Heart left ventricle (tissue), 16 donors: ENCODE data around the gene CPN1. TPM values are rescaled to one million over a fixed set of nuclear protein-coding genes. Genes with fewer than 3 reads are reported as not detected.

Experiments
- ATAC-seq, 4 donors: fragments of 200-7000 bp; cut with Tn5 transposase; one replicate each; pipeline ENCODE4 v1.9.1; 2020 to 2022; ENCODE audit warnings: moderate library complexity in 4 of 4, mild to moderate bottlenecking in 3 of 4, moderate number of reproducible peaks in 1 of 4
- DNase-seq, 5 donors: peaks; one replicate each; pipeline ENCODE4 v3.0.0-alpha.2; 2020
- H3K27ac ChIP-seq, 12 donors: fragments of 200-600 bp; sonication (generic) in 4 of 12; one replicate each; pipeline versions ENCODE4 v1.5.0 to v1.8.0; 2016 to 2022; ENCODE audit warnings: mild to moderate bottlenecking in 2 of 12
- H3K27me3 ChIP-seq, 9 donors: fragments of 200-600 bp; sonication (generic) in 2 of 9; one replicate each; pipeline versions ENCODE4 v1.5.1 to v1.8.0; 2016 to 2022; ENCODE audit warnings: mild to moderate bottlenecking in 3 of 9
- H3K36me3 ChIP-seq, 9 donors: fragments of 200-600 bp; sonication (generic) in 2 of 9; one replicate each; pipeline versions ENCODE4 v1.5.0 to v1.8.0; 2018 to 2022; ENCODE audit warnings: mild to moderate bottlenecking in 2 of 9
- H3K4me1 ChIP-seq, 12 donors: fragments of 200-600 bp; sonication (generic) in 4 of 12; one replicate each; pipeline versions ENCODE4 v1.5.0 to v1.8.0; 2016 to 2022; ENCODE audit warnings: mild to moderate bottlenecking in 3 of 12
- H3K4me3 ChIP-seq, 12 donors: fragments of 200-600 bp; sonication (generic) in 4 of 12; one replicate each; pipeline versions ENCODE4 v1.5.0 to v1.8.0; 2017 to 2022; ENCODE audit warnings: mild to moderate bottlenecking in 9 of 12, moderate library complexity in 4 of 12
- H3K9me3 ChIP-seq, 12 donors: fragments of 200-600 bp; sonication (generic) in 4 of 12; one replicate each; pipeline versions ENCODE4 v1.5.0 to v1.8.0; 2016 to 2022; ENCODE audit warnings: mild to moderate bottlenecking in 1 of 12
- CTCF ChIP-seq, 12 donors: fragments of 200-600 bp; sonication (generic) in 4 of 12; IDR thresholded peaks; one replicate each; pipeline versions ENCODE4 v1.5.0 to v1.8.0; 2018 to 2022; ENCODE audit warnings: antibody characterized with exemption in 12 of 12, mild to moderate bottlenecking in 5 of 12
- POLR2A ChIP-seq, 2 donors: fragments of 450-650 bp; IDR thresholded peaks; one replicate each; pipeline ENCODE4 v1.6.1; 2017; ENCODE audit warnings: antibody characterized with exemption in 2 of 2, mild to moderate bottlenecking in 2 of 2, moderate library complexity in 2 of 2
- WGBS, 4 donors: extraction: QIAGEN DNeasy Blood & Tissue Kit in 2 of 4; methylation state at CpG; one replicate each; pipeline versions ENCODE4 v1.1.5 to v1.1.7; 2013 to 2018; 5-methylcytosine and 5-hydroxymethylcytosine counted together
- intact Hi-C, 10 donors: fragments of 100-400 bp; cut with DNase I; formaldehyde crosslinking; loops; one replicate each; pipeline versions ENCODE4 v1.11.1 to v1.14.2; 2022
- polyA plus RNA-seq, 2 donors: library from polyadenylated mRNA; stranded (reverse); fragments of 200-250 nt; gene quantifications; one replicate each; pipeline ENCODE4 v1.2.3, GENCODE V29; 2013
- total RNA-seq, 9 donors: library from RNA; depleted of rRNA in 2 of 9; stranded (reverse); fragments of >200 nt in 2 of 9; fragmentation: NEBNext Ultra II Directional in 3 of 9; extraction: Animal tissue kit (Norgen Biotek cat#: 25700) in 3 of 9; gene quantifications; one replicate each; pipeline versions ENCODE4 v1.1.0 to v1.2.4, GENCODE V29; 2016 to 2023
- donor health status: ischemic (EF 13 %, LVEDD 7.1; RV severe dilation, severe dysfunction).
- donor health status: healthy with polysubstance abuse.
- donor health status: DM: no; HTN: yes; CAD: no.
- donor health status: DM: no; HTN: no; CAD: no.
- donor health status: ischemic (EF 25% LVEDD 6.9; RV normal size, moderate dysfunction).
- donor health status: ischemic (EF 25% LVEDD 5.7; RV mildly dilated, moderate dysfunction).
- donor health status: healthy.
- donor health status: DM: yes; HTN: yes; CAD: no.
- donor health status: ischemic (EF 35%, LVEDD 5.7; RV mildly dilated, moderate dysfunction).
- donor health status: nonischemic (EF 11% LVEDD 7.7; RV severe dilation, severe dysfunction).
- donor health status: DM: yes; HTN: yes; CAD: no.
- donor health status: PGD.
- donor health status: ischemic (EF 29% LVEDD 5.4; RV normal size, mild dysfunction).
- donor health status: nonischemic (EF 23%, LVEDD 6.1; RV moderate dilation, normal function).

The CPN1 gene
- total and polyA plus RNA-seq, 11 donors: not detected

- Histone ChIP-seq H3K4me3 (no peak overlapping the region), H3K9me3 (no peaks in the 10 kb centered on the region), H3K4me1 (no peaks in the 10 kb centered on the region), H3K27ac (no peak overlapping the region), H3K36me3 (no peaks in the 10 kb centered on the region), H3K27me3 (peaks cover 0 to 7% (median 0%) of the 10 kb centered on the region in 9 donors)
- ATAC-seq: no peak
- intact Hi-C loops: no loop called here
- TF ChIP-seq POLR2A (IDR thresholded peaks at IDR 0.05): no peak
- no peak for TF ChIP-seq CTCF (IDR thresholded peaks at IDR 0.05)
- 60 to 64% (median 62%) methylated on average over 2 of the region's 2 CpGs for WGBS, 4 donors
- DNase-seq: no peak
Observed at GRCh38 chr10:100076750-100077149, 4.9 kb downstream of the CPN1 start.

- intact Hi-C loops: no loop called here
- peaks cover 0 to 7% (median 0%) of the 10 kb centered on the region in 9 donors for H3K27me3 ChIP-seq
- TF ChIP-seq CTCF (IDR thresholded peaks at IDR 0.05) (no peak), POLR2A (IDR thresholded peaks at IDR 0.05) (no peak)
- no peak for ATAC-seq
- H3K36me3 ChIP-seq: no peaks in the 10 kb centered on the region
- no peak for DNase-seq
- no peak overlapping the region for H3K27ac ChIP-seq
- H3K4me1 ChIP-seq: no peaks in the 10 kb centered on the region
- H3K9me3 ChIP-seq: no peaks in the 10 kb centered on the region
- no peak overlapping the region for H3K4me3 ChIP-seq
- 87 to 93% (median 90%) methylated on average over 18 of the region's 18 CpGs for WGBS, 4 donors
Observed at GRCh38 chr10:100075426-100076220, 6.0 kb downstream of the CPN1 start.

GRCh38 chr10:100072514-100072913 is 9.2 kb downstream of the CPN1 start:
- no peak for ATAC-seq

GRCh38 chr10:100071529-100071928 is 10.1 kb downstream of the CPN1 start:
- H3K9me3 ChIP-seq: no peaks in the 10 kb centered on the region
- TF ChIP-seq CTCF (IDR thresholded peaks at IDR 0.05): no peak
- TF ChIP-seq POLR2A (IDR thresholded peaks at IDR 0.05): no peak
- ATAC-seq (no peak), DNase-seq (no peak)
- no peaks in the 10 kb centered on the region for H3K4me1 ChIP-seq
- 90 to 94% (median 92%) methylated on average over 2 of the region's 2 CpGs for WGBS, 4 donors
- H3K36me3 ChIP-seq: no peaks in the 10 kb centered on the region
- H3K4me3 ChIP-seq: no peak overlapping the region
- H3K27me3 ChIP-seq: peaks cover 0 to 1% (median 0%) of the 10 kb centered on the region in 9 donors
- intact Hi-C loops: no loop called here
- no peak overlapping the region for H3K27ac ChIP-seq

More at GRCh38 chr10:100072514-100072913, 9.2 kb downstream of the CPN1 start:
- no peak for DNase-seq
- H3K27ac ChIP-seq: no peak overlapping the region
- TF ChIP-seq CTCF (IDR thresholded peaks at IDR 0.05) (no peak), POLR2A (IDR thresholded peaks at IDR 0.05) (no peak)
- no peak overlapping the region for H3K4me3 ChIP-seq
- H3K9me3 ChIP-seq: no peaks in the 10 kb centered on the region
- no peaks in the 10 kb centered on the region for H3K4me1 ChIP-seq
- intact Hi-C loops: no loop called here
- H3K36me3 ChIP-seq: no peaks in the 10 kb centered on the region
- no peaks in the 10 kb centered on the region for H3K27me3 ChIP-seq
